ENCODE results near the gene PPARG. TPM values are rescaled to one million over a fixed set of nuclear protein-coding genes. Genes with fewer than 3 reads are reported as not detected.

PPARG gene
- total and polyA plus RNA-seq, 2 of the 8 experiments (the other 6 are each of a cell fraction or from before 2014, with no cell fraction given) = 0.06 TPM; not detected in 1

GRCh38 chr3:12413721-12414255, 124.9 kb downstream of the PPARG start (continued):
- TF ChIP-seq ATF2 (IDR thresholded peaks at IDR 0.05; ENCODE audit: low read length) (no peak), KDM5A (IDR thresholded peaks at IDR 0.05; ENCODE audit: low read length) (no peak), ASH2L (IDR thresholded peaks at IDR 0.05; ENCODE audit: low read length) (no peak), KDM4A (IDR thresholded peaks at IDR 0.05; ENCODE audit: low read depth, low read length, severe bottlenecking) (no peak)
